IPS-20b (cell line): ENCODE measurements around the gene SDC4.

Experiments used
- H3K27ac ChIP-seq: one replicate; pipeline ENCODE4 v1.5.1; 2013; ENCODE audit warnings: low read length
- H3K27me3 ChIP-seq: 2 replicates; pipeline ENCODE4 v1.6.1; 2013; ENCODE audit warnings: mild to moderate bottlenecking, low read length, inconsistent platforms; ENCODE audit not compliant: insufficient read depth
- H3K36me3 ChIP-seq: 2 replicates; pipeline ENCODE4 v1.6.1; 2013; ENCODE audit warnings: low read depth, mild to moderate bottlenecking, inconsistent platforms, low read length, moderate library complexity; ENCODE audit not compliant: insufficient read depth
- H3K4me1 ChIP-seq: 2 replicates; pipeline ENCODE4 v1.6.1; 2013; ENCODE audit warnings: mild to moderate bottlenecking, control low read depth, inconsistent platforms, low read length, moderate library complexity; ENCODE audit not compliant: insufficient read depth
- H3K4me3 ChIP-seq: 2 replicates; pipeline ENCODE4 v1.5.1; 2013; ENCODE audit warnings: mild to moderate bottlenecking, low read length, inconsistent platforms
- H3K9ac ChIP-seq: 2 replicates; pipeline ENCODE4 v1.6.1; 2013; ENCODE audit warnings: low read depth, mild to moderate bottlenecking, inconsistent platforms, low read length, moderate library complexity
- H3K9me3 ChIP-seq: 2 replicates; pipeline ENCODE4 v1.6.1; 2013; ENCODE audit warnings: mild to moderate bottlenecking, low read depth, low read length, inconsistent platforms; ENCODE audit not compliant: insufficient read depth

Gene SDC4

DNA sequence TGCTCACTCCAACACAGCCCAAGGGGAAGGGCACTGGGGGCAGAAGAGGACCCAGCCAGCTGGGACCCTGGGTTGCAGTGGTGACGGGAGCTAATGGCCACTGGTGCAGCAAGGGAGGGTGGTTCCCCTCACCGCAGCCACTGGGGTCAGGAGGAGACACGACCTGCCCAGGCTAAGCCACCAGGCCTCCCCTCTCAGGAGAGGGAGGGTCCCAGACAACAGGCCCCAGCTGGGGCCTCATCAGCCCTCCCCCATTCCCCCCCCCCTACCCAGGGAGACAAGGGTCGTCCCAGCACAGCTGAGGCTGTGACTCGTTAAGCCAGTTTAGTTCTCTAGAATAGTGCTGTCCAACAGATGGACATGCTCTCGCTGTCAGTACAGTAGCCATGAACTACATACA, 22.9 kb downstream of the SDC4 start:
- peaks cover 47% of the 10 kb centered on the region for H3K36me3 ChIP-seq
- no peaks in the 10 kb centered on the region for H3K4me1 ChIP-seq
- H3K27ac ChIP-seq = no peak overlapping the region
- no peaks in the 10 kb centered on the region for H3K9me3 ChIP-seq
- H3K9ac ChIP-seq = no peak overlapping the region; the same call in 1 of the 2 replicates
- H3K4me3 ChIP-seq = no peak overlapping the region
- no peaks in the 10 kb centered on the region for H3K27me3 ChIP-seq

DNA sequence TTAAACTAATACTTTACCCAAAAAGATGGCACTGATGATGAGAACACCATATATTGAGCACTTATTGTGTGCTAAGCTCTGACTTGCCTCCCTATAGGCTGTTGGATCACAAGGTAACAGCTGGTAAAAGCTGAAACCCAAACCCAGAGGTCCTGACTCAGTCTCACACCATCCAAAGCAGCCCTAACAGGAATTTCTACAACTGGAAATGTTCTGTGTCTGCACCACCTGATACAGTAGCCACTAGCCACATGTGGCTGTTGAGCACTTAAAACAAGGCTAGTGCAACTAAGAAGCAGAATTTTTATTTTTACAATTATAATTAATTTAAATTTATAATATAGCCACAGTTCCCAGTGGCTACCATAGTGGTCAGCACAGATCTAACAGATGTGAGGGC, 24.5 kb downstream of the SDC4 start:
- Histone ChIP-seq H3K9ac (no peak overlapping the region), H3K4me1 (no peaks in the 10 kb centered on the region), H3K4me3 (no peak overlapping the region), H3K36me3 (peaks cover 30% of the 10 kb centered on the region), H3K27me3 (no peaks in the 10 kb centered on the region), H3K27ac (no peak overlapping the region), H3K9me3 (no peaks in the 10 kb centered on the region)

- H3K9me3 ChIP-seq = no peaks in the 10 kb centered on the region
- no peak overlapping the region for H3K9ac ChIP-seq
- no peaks in the 10 kb centered on the region for H3K27me3 ChIP-seq
- no peak overlapping the region for H3K4me3 ChIP-seq
- no peak overlapping the region for H3K27ac ChIP-seq
- H3K4me1 ChIP-seq = no peaks in the 10 kb centered on the region
- H3K36me3 ChIP-seq = peaks cover 22% of the 10 kb centered on the region
Measured at GRCh38 chr20:45322952-45323383, 25.3 kb downstream of the SDC4 start.

- Histone ChIP-seq H3K27ac (no peak overlapping the region), H3K4me1 (no peaks in the 10 kb centered on the region), H3K9me3 (no peaks in the 10 kb centered on the region), H3K9ac (no peak overlapping the region), H3K4me3 (no peak overlapping the region), H3K36me3 (peaks cover 6% of the 10 kb centered on the region; the same call in 1 of the 2 replicates), H3K27me3 (no peaks in the 10 kb centered on the region)
Measured at GRCh38 chr20:45320948-45321595, 27.2 kb downstream of the SDC4 start.

- Histone ChIP-seq H3K9ac (no peak overlapping the region), H3K27me3 (no peaks in the 10 kb centered on the region), H3K27ac (no peak overlapping the region), H3K4me3 (no peak overlapping the region), H3K36me3 (no peaks in the 10 kb centered on the region), H3K4me1 (no peaks in the 10 kb centered on the region), H3K9me3 (no peaks in the 10 kb centered on the region)
Measured at GRCh38 chr20:45318948-45319347, 29.3 kb downstream of the SDC4 start.

DNA sequence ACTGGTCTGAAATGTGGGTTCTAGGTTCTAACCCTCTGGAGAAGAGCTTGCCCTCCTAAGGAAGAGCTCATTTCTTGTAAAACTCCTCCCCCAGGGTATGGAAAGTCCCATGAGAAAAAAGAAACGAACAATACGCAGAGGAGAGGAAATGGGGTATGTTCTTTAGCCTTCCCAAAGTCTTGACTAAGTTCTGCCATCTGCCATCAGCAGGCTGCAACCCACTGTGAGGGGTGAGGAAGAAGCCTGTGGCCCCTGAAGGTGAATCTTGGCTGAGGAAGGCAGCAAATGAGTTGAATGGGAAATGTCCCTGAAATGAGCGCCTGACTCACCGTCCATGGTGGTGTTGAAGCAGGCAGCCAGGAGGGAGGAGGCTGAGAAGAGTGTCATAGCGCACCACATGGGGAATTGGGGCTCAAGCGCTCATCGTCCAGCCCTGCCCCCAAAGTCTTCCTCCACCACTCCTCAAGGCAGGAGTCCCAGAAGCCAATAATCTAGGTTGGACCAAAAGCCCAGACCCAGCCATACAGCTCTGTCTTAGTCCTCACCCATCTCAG, 29.8 kb downstream of the SDC4 start:
- Histone ChIP-seq H3K27ac (no peak overlapping the region), H3K9me3 (no peaks in the 10 kb centered on the region), H3K27me3 (no peaks in the 10 kb centered on the region), H3K4me1 (no peaks in the 10 kb centered on the region), H3K9ac (no peak overlapping the region), H3K36me3 (no peaks in the 10 kb centered on the region), H3K4me3 (no peak overlapping the region)

DNA sequence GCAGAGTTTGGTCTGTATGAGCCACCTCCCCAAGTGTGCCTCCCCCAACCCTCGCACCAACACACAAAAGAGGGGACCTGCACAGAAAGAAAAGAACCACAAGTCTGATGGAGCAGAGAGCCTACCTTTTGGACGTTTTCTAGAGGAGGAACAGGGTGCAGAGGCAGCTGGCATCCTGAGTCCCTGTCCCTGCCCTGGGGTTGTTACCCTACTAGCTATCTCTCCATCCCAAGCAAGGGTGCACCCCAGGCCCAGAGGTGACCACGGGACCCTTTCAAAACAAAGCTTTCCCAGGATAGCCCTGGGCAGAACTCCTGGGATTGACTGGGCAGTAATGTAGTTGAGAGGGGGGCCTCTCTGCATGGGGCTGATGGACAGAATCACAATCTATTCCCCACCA, 30.4 kb downstream of the SDC4 start:
- H3K4me1 ChIP-seq = no peaks in the 10 kb centered on the region
- no peak overlapping the region for H3K9ac ChIP-seq
- H3K4me3 ChIP-seq = no peak overlapping the region
- no peaks in the 10 kb centered on the region for H3K9me3 ChIP-seq
- no peaks in the 10 kb centered on the region for H3K27me3 ChIP-seq
- no peaks in the 10 kb centered on the region for H3K36me3 ChIP-seq
- H3K27ac ChIP-seq = no peak overlapping the region

- H3K4me3 ChIP-seq = no peak overlapping the region
- H3K9ac ChIP-seq = no peak overlapping the region
- H3K27me3 ChIP-seq = peaks cover 6% of the 10 kb centered on the region; the same call in 1 of the 2 replicates
- no peaks in the 10 kb centered on the region for H3K4me1 ChIP-seq
- no peaks in the 10 kb centered on the region for H3K36me3 ChIP-seq
- no peaks in the 10 kb centered on the region for H3K9me3 ChIP-seq
- H3K27ac ChIP-seq = no peak overlapping the region
Measured at GRCh38 chr20:45316150-45317080, 31.8 kb downstream of the SDC4 start.

DNA sequence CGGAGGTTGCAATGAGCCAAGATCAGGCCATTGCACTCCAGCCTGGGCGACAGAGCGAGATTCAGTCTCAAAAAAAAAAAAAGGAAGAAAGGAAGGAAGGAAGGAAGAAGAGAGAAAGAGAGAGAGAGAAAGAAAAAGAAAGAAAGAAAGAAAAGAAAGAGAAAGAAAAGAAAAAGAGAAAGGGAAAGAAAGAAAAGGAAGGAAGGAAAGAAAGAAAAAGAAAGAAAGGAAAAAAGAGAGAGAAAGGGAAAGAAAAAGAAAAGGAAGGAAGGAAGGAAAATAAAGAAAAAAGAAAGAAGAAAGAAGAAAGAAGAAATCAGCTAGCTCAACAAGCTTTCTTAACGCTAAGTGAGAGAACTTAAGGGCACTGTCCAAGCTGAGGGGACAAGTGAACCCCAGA, 32.6 kb downstream of the SDC4 start:
- H3K9ac ChIP-seq = no peak overlapping the region
- no peak overlapping the region for H3K27ac ChIP-seq
- no peaks in the 10 kb centered on the region for H3K4me1 ChIP-seq
- peaks cover 14% of the 10 kb centered on the region for H3K27me3 ChIP-seq
- H3K36me3 ChIP-seq = no peaks in the 10 kb centered on the region
- no peak overlapping the region for H3K4me3 ChIP-seq
- H3K9me3 ChIP-seq = no peaks in the 10 kb centered on the region

DNA sequence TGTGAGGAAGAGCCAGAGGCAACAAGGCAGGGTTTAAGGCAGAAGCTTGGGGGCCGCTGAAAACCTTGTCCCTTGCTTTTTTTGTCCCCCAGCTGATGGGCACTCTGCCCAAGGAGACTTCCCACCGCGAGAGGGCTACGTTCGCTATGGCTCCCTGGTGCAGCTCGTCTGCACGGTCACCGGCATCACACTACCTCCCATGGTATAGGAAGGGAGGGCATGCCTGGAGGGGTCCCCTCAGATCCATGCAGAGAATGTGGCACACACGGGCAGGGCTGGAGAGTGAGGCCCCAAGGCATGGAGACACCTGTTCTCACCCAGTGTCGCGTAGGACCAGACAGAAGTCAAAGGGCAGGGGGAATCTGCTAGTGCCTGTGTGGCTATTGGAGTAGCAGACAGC, 34.3 kb downstream of the SDC4 start:
- H3K27me3 ChIP-seq = peaks cover 16% of the 10 kb centered on the region
- H3K36me3 ChIP-seq = no peaks in the 10 kb centered on the region
- no peaks in the 10 kb centered on the region for H3K9me3 ChIP-seq
- H3K4me1 ChIP-seq = no peaks in the 10 kb centered on the region
- no peak overlapping the region for H3K9ac ChIP-seq
- H3K4me3 ChIP-seq = no peak overlapping the region
- H3K27ac ChIP-seq = no peak overlapping the region

DNA sequence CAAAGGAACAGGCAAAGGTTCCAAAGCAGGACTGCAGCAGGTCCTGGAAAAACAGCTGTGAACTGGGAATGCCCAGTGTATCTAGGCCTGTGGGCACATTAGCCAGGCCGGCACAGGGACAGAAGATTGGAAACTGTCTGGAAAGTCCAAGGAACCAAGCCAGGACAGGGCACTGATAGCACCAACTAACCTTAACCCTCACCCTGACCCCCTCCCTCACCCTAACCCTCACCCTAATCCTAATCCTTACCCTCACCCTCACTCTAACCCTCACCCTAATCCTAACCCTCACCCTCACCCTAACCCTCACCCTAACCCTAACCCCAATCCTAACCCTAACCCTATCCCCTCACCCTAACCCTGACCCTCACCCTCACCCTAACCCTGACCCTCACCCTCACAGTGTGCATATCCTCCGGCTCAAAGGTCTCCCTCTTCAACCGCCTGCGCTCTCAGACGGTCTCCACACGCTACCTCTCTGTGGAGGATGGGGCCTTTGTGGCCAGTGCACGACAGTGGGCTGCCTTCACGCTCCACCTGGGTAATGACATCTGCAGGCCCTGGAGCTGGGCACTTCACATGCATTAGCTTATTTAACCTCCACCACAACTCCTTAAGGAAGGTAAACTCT, 35.0 kb downstream of the SDC4 start:
- no peaks in the 10 kb centered on the region for H3K36me3 ChIP-seq
- no peak overlapping the region for H3K27ac ChIP-seq
- H3K4me1 ChIP-seq = no peaks in the 10 kb centered on the region
- no peak overlapping the region for H3K4me3 ChIP-seq
- no peaks in the 10 kb centered on the region for H3K9me3 ChIP-seq
- peaks cover 18% of the 10 kb centered on the region for H3K27me3 ChIP-seq
- H3K9ac ChIP-seq = no peak overlapping the region
